Endodermal cell (in vitro differentiated cells): Measurements from ENCODE around the gene SPDEF. TPM values are rescaled to one million over a fixed set of nuclear protein-coding genes. Genes with fewer than 3 reads are reported as not detected.

Experiments
- DNase-seq: peaks from one replicate; pipeline ENCODE4 v3.0.0-alpha.2; 2017
- H3K27ac ChIP-seq: 2 replicates; pipeline ENCODE4 v1.5.1; 2013; ENCODE audit warnings: mild to moderate bottlenecking, low read depth, low read length, moderate library complexity
- H3K27me3 ChIP-seq: 2 replicates; pipeline ENCODE4 v1.6.1; 2013; ENCODE audit warnings: mild to moderate bottlenecking, low read length, moderate library complexity; ENCODE audit not compliant: insufficient read depth, control insufficient read depth, poor library complexity, severe bottlenecking
- H3K36me3 ChIP-seq: 2 replicates; pipeline ENCODE4 v1.7.0; 2013; ENCODE audit warnings: mild to moderate bottlenecking, low read length, moderate library complexity; ENCODE audit not compliant: control insufficient read depth, insufficient read depth
- H3K4me1 ChIP-seq: one replicate; pipeline ENCODE4 v1.7.0; 2013; ENCODE audit warnings: low read length; ENCODE audit not compliant: control insufficient read depth, insufficient read depth
- H3K4me3 ChIP-seq: 2 replicates; pipeline ENCODE4 v1.5.1; 2013; ENCODE audit warnings: mild to moderate bottlenecking, low read length, moderate library complexity
- H3K9ac ChIP-seq: 2 replicates; pipeline ENCODE4 v1.6.1; 2013; ENCODE audit warnings: mild to moderate bottlenecking, low read length, moderate library complexity; ENCODE audit not compliant: poor library complexity, severe bottlenecking; ENCODE audit errors: extremely low read depth
- H3K9me3 ChIP-seq: 2 replicates; pipeline ENCODE4 v1.6.1; 2013; ENCODE audit warnings: mild to moderate bottlenecking, low read length, moderate library complexity; ENCODE audit not compliant: control insufficient read depth
- H3K27ac Mint-ChIP-seq: 2 replicates; pipeline ENCODE4 v1.8.0; 2020; ENCODE audit warnings: mixed read lengths
- H3K27me3 Mint-ChIP-seq: 2 replicates; pipeline ENCODE4 v1.8.0; 2021; ENCODE audit warnings: mild to moderate bottlenecking, mixed read lengths; ENCODE audit not compliant: insufficient read depth
- H3K36me3 Mint-ChIP-seq: 2 replicates; pipeline ENCODE4 v1.8.0; 2020; ENCODE audit warnings: low read depth, mixed read lengths
- H3K4me1 Mint-ChIP-seq: 2 replicates; pipeline ENCODE4 v1.8.0; 2020; ENCODE audit warnings: mixed read lengths
- H3K4me3 Mint-ChIP-seq: 2 replicates; pipeline ENCODE4 v1.8.0; 2020; ENCODE audit warnings: mild to moderate bottlenecking, moderate library complexity, mixed read lengths
- H3K9me3 Mint-ChIP-seq: 2 replicates; pipeline ENCODE4 v1.8.0; 2020; ENCODE audit warnings: mild to moderate bottlenecking, mixed read lengths
- WGBS, 2 experiments: methylation state at CpG; one replicate each; pipeline versions ENCODE4 v1.1.5 to v1.1.7; 2013; ENCODE audit warnings: missing lambda C conversion rate in 2 of 2, mixed read lengths in 1 of 2; ENCODE audit not compliant: insufficient coverage in 1 of 2, insufficient read length in 1 of 2; 5-methylcytosine and 5-hydroxymethylcytosine counted together
- total RNA-seq, 2 donors: library from RNA; stranded (reverse); fragmentation: NEBNext Ultra II Directional in 1 of 2; extraction: Animal tissue kit (Norgen Biotek cat#: 25700) in 1 of 2; gene quantifications; 2 replicates in 1 of 2; 3 replicates in 1 of 2; pipeline ENCODE4 v1.2.1, GENCODE V29; 2021
- TF ChIP-seq, protein P1 (sequence below): fragments of 200-600 bp; sonication (generic); conservative IDR thresholded peaks from 2 replicates; pipeline ENCODE4 v1.5.0; 2021; ENCODE audit warnings: antibody characterized with exemption, mild to moderate bottlenecking

SPDEF gene
- total RNA-seq, 2 donors from 2014 or later: 1.1 to 2.6 TPM

GRCh38 chr6:34546551-34547321 is 9.4 kb downstream of the SPDEF start:
- H3K27ac ChIP-seq: no peak overlapping the region
- TF ChIP-seq, protein P1, sequence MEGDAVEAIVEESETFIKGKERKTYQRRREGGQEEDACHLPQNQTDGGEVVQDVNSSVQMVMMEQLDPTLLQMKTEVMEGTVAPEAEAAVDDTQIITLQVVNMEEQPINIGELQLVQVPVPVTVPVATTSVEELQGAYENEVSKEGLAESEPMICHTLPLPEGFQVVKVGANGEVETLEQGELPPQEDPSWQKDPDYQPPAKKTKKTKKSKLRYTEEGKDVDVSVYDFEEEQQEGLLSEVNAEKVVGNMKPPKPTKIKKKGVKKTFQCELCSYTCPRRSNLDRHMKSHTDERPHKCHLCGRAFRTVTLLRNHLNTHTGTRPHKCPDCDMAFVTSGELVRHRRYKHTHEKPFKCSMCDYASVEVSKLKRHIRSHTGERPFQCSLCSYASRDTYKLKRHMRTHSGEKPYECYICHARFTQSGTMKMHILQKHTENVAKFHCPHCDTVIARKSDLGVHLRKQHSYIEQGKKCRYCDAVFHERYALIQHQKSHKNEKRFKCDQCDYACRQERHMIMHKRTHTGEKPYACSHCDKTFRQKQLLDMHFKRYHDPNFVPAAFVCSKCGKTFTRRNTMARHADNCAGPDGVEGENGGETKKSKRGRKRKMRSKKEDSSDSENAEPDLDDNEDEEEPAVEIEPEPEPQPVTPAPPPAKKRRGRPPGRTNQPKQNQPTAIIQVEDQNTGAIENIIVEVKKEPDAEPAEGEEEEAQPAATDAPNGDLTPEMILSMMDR: no peak
- WGBS, 2 experiments: 85 to 92% methylated on average over 2 to 9 of the region's 11 CpGs
- peaks cover 5% of the 10 kb centered on the region for H3K4me1 Mint-ChIP-seq
- no peaks in the 10 kb centered on the region for H3K27me3 ChIP-seq
- H3K36me3 Mint-ChIP-seq: no peaks in the 10 kb centered on the region
- H3K9ac ChIP-seq: no peak overlapping the region
- H3K4me3 Mint-ChIP-seq: no peak overlapping the region
- H3K4me1 ChIP-seq: no peaks in the 10 kb centered on the region
- H3K27me3 Mint-ChIP-seq: no peaks in the 10 kb centered on the region
- H3K27ac Mint-ChIP-seq: no peak overlapping the region
- H3K9me3 ChIP-seq: no peaks in the 10 kb centered on the region
- no peaks in the 10 kb centered on the region for H3K9me3 Mint-ChIP-seq
- H3K36me3 ChIP-seq: no peaks in the 10 kb centered on the region
- no peak for DNase-seq
- no peak overlapping the region for H3K4me3 ChIP-seq

- no peak overlapping the region for H3K4me3 Mint-ChIP-seq
- H3K4me3 ChIP-seq: no peak overlapping the region
- no peaks in the 10 kb centered on the region for H3K9me3 Mint-ChIP-seq
- H3K27me3 Mint-ChIP-seq: no peaks in the 10 kb centered on the region
- no peaks in the 10 kb centered on the region for H3K9me3 ChIP-seq
- H3K36me3 Mint-ChIP-seq: no peaks in the 10 kb centered on the region
- no peak overlapping the region for H3K9ac ChIP-seq
- H3K4me1 ChIP-seq: no peaks in the 10 kb centered on the region
- peaks cover 5% of the 10 kb centered on the region for H3K4me1 Mint-ChIP-seq
- H3K27ac ChIP-seq: no peak overlapping the region
- TF ChIP-seq, protein P1: peak; percentile 36
- no peak for DNase-seq
- WGBS, 2 experiments: 91 to 92% methylated on average over 5 to 13 of the region's 13 CpGs
- H3K36me3 ChIP-seq: no peaks in the 10 kb centered on the region
- no peak overlapping the region for H3K27ac Mint-ChIP-seq
- H3K27me3 ChIP-seq: no peaks in the 10 kb centered on the region
Measured at GRCh38 chr6:34544776-34545471, 11.2 kb downstream of the SPDEF start.

- Mint-ChIP-seq H3K4me3 (no peak overlapping the region), H3K9me3 (no peaks in the 10 kb centered on the region)
Measured at GRCh38 chr6:34544052-34544604, 12.0 kb downstream of the SPDEF start.

More at GRCh38 chr6:34544052-34544604, 12.0 kb downstream of the SPDEF start:
- H3K4me3 ChIP-seq: no peak overlapping the region
- H3K36me3 Mint-ChIP-seq: no peaks in the 10 kb centered on the region
- H3K36me3 ChIP-seq: no peaks in the 10 kb centered on the region
- H3K27ac Mint-ChIP-seq: no peak overlapping the region
- no peaks in the 10 kb centered on the region for H3K27me3 Mint-ChIP-seq
- no peaks in the 10 kb centered on the region for H3K27me3 ChIP-seq
- 94 to 95% methylated on average over 13 to 27 of the region's 27 CpGs for WGBS, 2 experiments
- no peak overlapping the region for H3K9ac ChIP-seq
- TF ChIP-seq, protein P1: no peak
- DNase-seq: no peak
- H3K4me1 ChIP-seq: no peaks in the 10 kb centered on the region
- peaks cover 5% of the 10 kb centered on the region for H3K4me1 Mint-ChIP-seq
- H3K9me3 ChIP-seq: no peaks in the 10 kb centered on the region
- H3K27ac ChIP-seq: no peak overlapping the region
